GM23248 (cell line): ENCODE measurements around the gene VPS54. TPM values are rescaled to one million over a fixed set of nuclear protein-coding genes. Genes with fewer than 3 reads are reported as not detected.
"Not testable (repeated sequence)": the region's sequence is repeated elsewhere in the genome, so short reads cannot be mapped to it uniquely, and the experiment has no call there.

Experiments used
- DNase-seq: peaks from one replicate; pipeline ENCODE4 v3.0.0-alpha.2; 2015
- H2AFZ ChIP-seq: fragments of 200-600 bp; sonication (generic); 2 replicates; pipeline ENCODE4 v1.6.1; 2016; ENCODE audit warnings: antibody characterized with exemption
- H3F3A ChIP-seq: fragments of 200-600 bp; sonication (generic); 2 replicates; pipeline ENCODE4 v1.6.1; 2016; ENCODE audit warnings: mild to moderate bottlenecking, antibody characterized with exemption, mixed run types; ENCODE audit not compliant: insufficient read depth
- H3K27ac ChIP-seq: fragments of 200-600 bp; sonication (generic); 2 replicates; pipeline ENCODE4 v1.5.1; 2016; ENCODE audit warnings: mild to moderate bottlenecking
- H3K27me3 ChIP-seq: fragments of 200-600 bp; sonication (generic); replicated peaks from 2 replicates; pipeline ENCODE4 v1.6.1; 2016; ENCODE audit warnings: mild to moderate bottlenecking; ENCODE audit not compliant: insufficient read depth
- H3K36me3 ChIP-seq: fragments of 200-600 bp; sonication (generic); 2 replicates; pipeline ENCODE4 v1.6.1; 2016; ENCODE audit warnings: low read depth, mild to moderate bottlenecking
- H3K4me1 ChIP-seq: fragments of 200-600 bp; sonication (generic); 2 replicates; pipeline ENCODE4 v1.6.1; 2016; ENCODE audit warnings: mild to moderate bottlenecking; ENCODE audit not compliant: insufficient read depth
- H3K4me2 ChIP-seq: fragments of 200-600 bp; sonication (generic); one replicate; pipeline ENCODE4 v1.6.1; 2016; ENCODE audit warnings: mild to moderate bottlenecking; ENCODE audit not compliant: unreplicated experiment
- H3K4me3 ChIP-seq: fragments of 200-600 bp; sonication (generic); 2 replicates; pipeline ENCODE4 v1.5.1; 2016; ENCODE audit warnings: mild to moderate bottlenecking
- H3K79me2 ChIP-seq: fragments of 200-600 bp; sonication (generic); 2 replicates; pipeline ENCODE4 v1.6.1; 2016; ENCODE audit warnings: mild to moderate bottlenecking; ENCODE audit not compliant: insufficient read depth
- H3K9ac ChIP-seq: fragments of 200-600 bp; sonication (generic); 2 replicates; pipeline ENCODE4 v1.6.1; 2016; ENCODE audit warnings: mild to moderate bottlenecking
- H3K9me2 ChIP-seq: fragments of 200-600 bp; sonication (generic); 2 replicates; pipeline ENCODE4 v1.6.1; 2016; ENCODE audit warnings: mixed run types, mild to moderate bottlenecking, moderate library complexity; ENCODE audit not compliant: insufficient read depth
- H3K9me3 ChIP-seq: fragments of 200-600 bp; sonication (generic); one replicate; pipeline ENCODE4 v1.6.1; 2017; ENCODE audit warnings: low read depth
- H4K20me1 ChIP-seq: fragments of 200-600 bp; sonication (generic); 2 replicates; pipeline ENCODE4 v1.6.0; 2016; ENCODE audit not compliant: insufficient read depth
- EZH2 ChIP-seq: fragments of 200-600 bp; sonication (generic); IDR thresholded peaks from 2 replicates; pipeline ENCODE4 v1.6.1; 2018; ENCODE audit warnings: antibody characterized with exemption, mild to moderate bottlenecking; ENCODE audit not compliant: insufficient read depth, poor library complexity, severe bottlenecking
- EZH2phosphoT487 ChIP-seq: fragments of 200-600 bp; sonication (generic); IDR thresholded peaks from 2 replicates; pipeline ENCODE4 v1.6.1; 2018; ENCODE audit warnings: antibody characterized with exemption, moderate library complexity, mild to moderate bottlenecking, low read depth; ENCODE audit not compliant: insufficient read depth
- WGBS, 2 experiments: methylation state at CpG; one replicate each; pipeline ENCODE4 v1.1.6; 2015 to 2017; ENCODE audit warnings: low lambda C conversion rate in 2 of 2, low coverage in 1 of 2; ENCODE audit errors: missing lambda C conversion rate in 2 of 2; 5-methylcytosine and 5-hydroxymethylcytosine counted together
- in situ Hi-C: fragments of 300-500 bp; cut with MboI; formaldehyde crosslinking; loops from 2 replicates; pipeline ENCODE4 v1.15.0; 2020
- polyA plus RNA-seq: library from polyadenylated mRNA; unstranded; fragments of >200 nt; fragmentation: Nextera tagmentation; extraction: Ambion mirVana; gene quantifications from 2 replicates; pipeline ENCODE4 v1.2.1, GENCODE V29; 2016
- total RNA-seq: library from RNA; depleted of rRNA; stranded (reverse); fragments of >200 nt; shearing (Covaris generic); gene quantifications from 2 replicates; pipeline ENCODE4 v1.2.3, GENCODE V29; 2014

Gene VPS54
- total and polyA plus RNA-seq, 2 experiments from 2014 or later, result 6.5 to 12.9 TPM

DNA sequence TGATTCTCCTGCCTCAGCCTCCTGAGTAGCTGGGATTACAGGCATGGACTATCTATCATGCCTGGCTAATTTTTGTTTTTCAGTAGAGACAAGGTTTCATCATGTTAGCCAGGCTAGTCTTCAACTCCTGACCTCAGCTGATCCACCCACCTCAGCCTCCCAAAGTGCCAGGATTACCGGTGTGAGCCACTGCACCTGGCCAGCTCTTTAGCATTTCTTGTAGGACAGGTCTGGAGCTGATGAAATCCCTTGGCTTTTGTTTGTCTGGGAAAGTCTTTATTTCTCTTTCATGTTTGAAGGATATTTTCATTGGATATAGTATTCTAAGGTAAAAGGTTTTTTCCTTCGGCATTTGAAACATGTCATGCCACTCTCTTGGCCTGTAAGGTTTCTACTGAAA is 20.2 kb downstream of the VPS54 start:
- no peak overlapping the region for H3K9ac ChIP-seq
- no peak overlapping the region for H3K27ac ChIP-seq
- H3K4me1 ChIP-seq, result peaks cover 6% of the 10 kb centered on the region; the same call in 1 of the 2 replicates
- H3F3A ChIP-seq, result peaks cover 11% of the 10 kb centered on the region
- peaks cover 18% of the 10 kb centered on the region; the same call in 1 of the 2 replicates for H4K20me1 ChIP-seq
- H3K9me2 ChIP-seq, result no peaks in the 10 kb centered on the region; the same call in 1 of the 2 replicates
- H3K4me2 ChIP-seq, result no peak overlapping the region
- H3K4me3 ChIP-seq, result no peak overlapping the region
- H3K9me3 ChIP-seq, result no peaks in the 10 kb centered on the region
- in situ Hi-C loops, result no loop called here
- 98 to 100% methylated on average over 2 of the region's 2 CpGs for WGBS, 2 experiments
- H2AFZ ChIP-seq, result no peak overlapping the region
- no peaks in the 10 kb centered on the region for H3K36me3 ChIP-seq
- no peak for TF ChIP-seq EZH2phosphoT487
- TF ChIP-seq EZH2, result no peak
- H3K27me3 ChIP-seq, result no peaks in the 10 kb centered on the region
- DNase-seq, result no peak
- peaks cover 98% of the 10 kb centered on the region for H3K79me2 ChIP-seq

GRCh38 chr2:63996582-63997198 is 22.5 kb downstream of the VPS54 start:
- peaks cover 11% of the 10 kb centered on the region for H3F3A ChIP-seq
- DNase-seq, H4K20me1 ChIP-seq, H3K27ac ChIP-seq, H2AFZ ChIP-seq, H3K4me3 ChIP-seq, in situ Hi-C loops, H3K4me2 ChIP-seq, H3K9me2 ChIP-seq, H3K27me3 ChIP-seq, H3K36me3 ChIP-seq, H3K4me1 ChIP-seq, H3K9me3 ChIP-seq, H3K9ac ChIP-seq: not testable (repeated sequence)
- peaks cover 97% of the 10 kb centered on the region for H3K79me2 ChIP-seq
- WGBS, 2 experiments, result 98 to 99% methylated on average over 10 of the region's 10 CpGs

DNA sequence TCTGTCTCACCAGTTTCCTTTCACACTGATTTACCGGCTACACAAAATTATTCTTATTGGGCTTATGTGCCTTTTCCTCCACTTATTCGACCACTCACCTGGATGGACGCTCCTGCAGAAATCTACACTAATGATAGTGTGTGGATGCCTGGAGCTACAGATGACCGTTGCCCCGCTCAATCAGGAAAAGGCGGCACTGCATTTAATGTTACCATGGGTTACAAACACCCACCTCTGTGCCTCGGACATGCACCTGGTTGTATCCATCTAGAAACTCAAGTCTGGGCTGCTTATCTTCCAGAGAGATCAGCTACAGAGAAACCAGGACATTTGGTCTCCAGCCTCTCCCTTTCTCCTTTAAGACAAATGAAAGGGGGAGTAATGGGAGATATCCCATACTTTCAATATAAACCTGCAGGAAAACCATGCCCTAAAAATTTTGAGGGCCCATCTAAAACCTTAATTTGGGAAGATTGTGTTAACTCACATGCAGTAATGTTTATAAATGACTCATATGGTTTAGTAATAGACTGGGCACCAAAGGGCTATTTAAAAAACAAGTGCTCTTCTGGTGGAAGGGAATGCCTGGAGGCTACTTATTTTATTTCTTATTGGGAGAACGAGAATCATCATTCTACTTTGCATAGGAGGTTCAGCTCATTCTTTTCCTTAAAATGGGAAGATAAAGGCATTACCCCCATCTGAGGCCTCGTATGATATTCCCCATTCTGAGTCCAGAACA is 24.7 kb downstream of the VPS54 start:
- in situ Hi-C loops, H2AFZ ChIP-seq, H3K27me3 ChIP-seq, H3K4me2 ChIP-seq, H3K9me2 ChIP-seq, H3K4me1 ChIP-seq, H4K20me1 ChIP-seq, H3K27ac ChIP-seq, H3K36me3 ChIP-seq, H3K9ac ChIP-seq, H3K4me3 ChIP-seq, H3K9me3 ChIP-seq: not testable (repeated sequence)
- Histone ChIP-seq H3F3A (peaks cover 11% of the 10 kb centered on the region), H3K79me2 (peaks cover 97% of the 10 kb centered on the region)
- 90 to 91% methylated on average over 9 of the region's 9 CpGs for WGBS, 2 experiments
- DNase-seq, result peak; percentile 40

DNA sequence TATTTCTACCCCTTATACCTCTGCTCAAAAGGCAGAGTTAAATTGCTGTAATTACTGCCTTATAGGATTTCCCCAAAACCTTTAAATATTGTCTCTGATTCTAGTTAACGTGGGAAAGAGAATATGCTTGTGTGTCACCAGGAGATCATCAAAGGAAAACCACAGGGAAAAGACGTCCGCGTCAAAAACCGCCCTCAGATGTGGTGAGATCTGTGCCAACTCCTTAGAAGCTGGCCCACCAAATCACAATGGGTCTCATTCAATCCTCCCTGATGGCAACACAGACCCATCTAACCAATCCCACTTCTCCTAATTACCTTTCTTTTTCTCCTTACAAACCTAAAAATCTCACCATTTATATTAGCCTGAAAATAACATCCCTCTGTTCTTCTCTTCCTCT is 25.4 kb downstream of the VPS54 start:
- in situ Hi-C loops, result no loop called here
- no peak overlapping the region for H3K4me3 ChIP-seq
- no peaks in the 10 kb centered on the region for H3K36me3 ChIP-seq
- peaks cover 94% of the 10 kb centered on the region for H3K79me2 ChIP-seq
- H3K9ac ChIP-seq, result no peak overlapping the region
- no peaks in the 10 kb centered on the region for H3K9me3 ChIP-seq
- H3K4me1 ChIP-seq, result peaks cover 6% of the 10 kb centered on the region; the same call in 1 of the 2 replicates
- H4K20me1 ChIP-seq, result peaks cover 8% of the 10 kb centered on the region; the same call in 1 of the 2 replicates
- H2AFZ ChIP-seq, result no peak overlapping the region
- H3K27me3 ChIP-seq, result no peaks in the 10 kb centered on the region
- DNase-seq, result no peak
- TF ChIP-seq EZH2phosphoT487 (no peak), EZH2 (no peak)
- no peak overlapping the region for H3K27ac ChIP-seq
- H3F3A ChIP-seq, result peaks cover 11% of the 10 kb centered on the region
- H3K9me2 ChIP-seq, result no peaks in the 10 kb centered on the region; the same call in 1 of the 2 replicates
- H3K4me2 ChIP-seq, result no peak overlapping the region
- WGBS, 2 experiments, result 84 to 94% methylated on average over 4 to 5 of the region's 5 CpGs

GRCh38 chr2:63993130-63993584 is 26.1 kb downstream of the VPS54 start:
- WGBS, 2 experiments, result 96 to 97% methylated on average over 9 of the region's 9 CpGs

More at GRCh38 chr2:63993130-63993584, 26.1 kb downstream of the VPS54 start:
- H3K4me1 ChIP-seq, H4K20me1 ChIP-seq, H3K9me3 ChIP-seq, in situ Hi-C loops, H3K4me2 ChIP-seq, H3K27ac ChIP-seq, H3K9me2 ChIP-seq, H3K4me3 ChIP-seq, H2AFZ ChIP-seq, H3K36me3 ChIP-seq, H3K9ac ChIP-seq, H3K27me3 ChIP-seq, DNase-seq: not testable (repeated sequence)
- peaks cover 94% of the 10 kb centered on the region for H3K79me2 ChIP-seq
- H3F3A ChIP-seq, result peaks cover 11% of the 10 kb centered on the region
